Measurements from ENCODE around the gene SLC39A11.

Gene SLC39A11

DNA sequence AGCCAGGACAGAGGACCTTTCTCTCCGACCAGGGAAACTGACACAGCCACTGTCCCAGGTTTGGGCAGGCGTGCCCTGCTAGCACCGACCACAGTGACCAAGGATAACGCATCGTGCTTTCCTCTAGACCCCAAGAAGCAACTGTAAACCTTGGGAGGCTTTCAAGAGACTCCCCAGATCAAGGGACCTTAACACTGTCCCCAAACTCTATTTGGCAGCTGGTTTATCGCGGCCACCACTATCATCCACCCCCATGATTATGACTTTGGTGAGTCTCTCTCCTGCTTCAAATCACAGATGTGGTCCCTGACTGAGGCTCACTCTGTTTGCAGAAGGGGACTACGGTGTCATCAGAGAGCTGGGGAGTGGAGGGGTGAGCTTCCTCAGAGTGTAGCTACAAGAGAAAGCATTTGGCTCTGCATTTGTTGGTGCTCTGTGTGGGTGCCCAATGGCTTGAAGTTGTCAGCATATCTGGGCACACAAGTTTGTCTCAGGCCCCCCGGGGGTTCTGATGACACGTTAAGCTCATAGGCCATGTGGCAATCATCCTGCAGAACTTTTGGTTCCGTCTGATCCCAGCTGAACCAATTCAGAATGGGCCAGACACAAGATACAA, 408.0 kb downstream of the SLC39A11 start:
- no peak for DNase-seq (ENCODE audit: low read depth)
- TF ChIP-seq, protein P1, sequence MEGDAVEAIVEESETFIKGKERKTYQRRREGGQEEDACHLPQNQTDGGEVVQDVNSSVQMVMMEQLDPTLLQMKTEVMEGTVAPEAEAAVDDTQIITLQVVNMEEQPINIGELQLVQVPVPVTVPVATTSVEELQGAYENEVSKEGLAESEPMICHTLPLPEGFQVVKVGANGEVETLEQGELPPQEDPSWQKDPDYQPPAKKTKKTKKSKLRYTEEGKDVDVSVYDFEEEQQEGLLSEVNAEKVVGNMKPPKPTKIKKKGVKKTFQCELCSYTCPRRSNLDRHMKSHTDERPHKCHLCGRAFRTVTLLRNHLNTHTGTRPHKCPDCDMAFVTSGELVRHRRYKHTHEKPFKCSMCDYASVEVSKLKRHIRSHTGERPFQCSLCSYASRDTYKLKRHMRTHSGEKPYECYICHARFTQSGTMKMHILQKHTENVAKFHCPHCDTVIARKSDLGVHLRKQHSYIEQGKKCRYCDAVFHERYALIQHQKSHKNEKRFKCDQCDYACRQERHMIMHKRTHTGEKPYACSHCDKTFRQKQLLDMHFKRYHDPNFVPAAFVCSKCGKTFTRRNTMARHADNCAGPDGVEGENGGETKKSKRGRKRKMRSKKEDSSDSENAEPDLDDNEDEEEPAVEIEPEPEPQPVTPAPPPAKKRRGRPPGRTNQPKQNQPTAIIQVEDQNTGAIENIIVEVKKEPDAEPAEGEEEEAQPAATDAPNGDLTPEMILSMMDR (conservative IDR thresholded peaks at IDR 0.05; ENCODE audit: low read depth, low read length): no peak
- H3K4me3 ChIP-seq (ENCODE audit: low read length): no peak overlapping the region

- TF ChIP-seq, protein P1 (conservative IDR thresholded peaks at IDR 0.05; ENCODE audit: low read depth, low read length): no peak
- DNase-seq (ENCODE audit: low read depth): peak; percentile 51
- no peak overlapping the region for H3K4me3 ChIP-seq (ENCODE audit: low read length)
Measured at GRCh38 chr17:72683506-72684404, 408.7 kb downstream of the SLC39A11 start.

GRCh38 chr17:72682605-72683004, 409.9 kb downstream of the SLC39A11 start:
- TF ChIP-seq, protein P1 (conservative IDR thresholded peaks at IDR 0.05; ENCODE audit: low read depth, low read length): no peak
- no peak overlapping the region for H3K4me3 ChIP-seq (ENCODE audit: low read length)
- no peak for DNase-seq (ENCODE audit: low read depth)

GRCh38 chr17:72681844-72682243, 410.6 kb downstream of the SLC39A11 start:
- H3K4me3 ChIP-seq (ENCODE audit: low read length): no peak overlapping the region
- no peak for DNase-seq (ENCODE audit: low read depth)
- TF ChIP-seq, protein P1 (conservative IDR thresholded peaks at IDR 0.05; ENCODE audit: low read depth, low read length): no peak

- TF ChIP-seq, protein P1 (conservative IDR thresholded peaks at IDR 0.05; ENCODE audit: low read depth, low read length): no peak
- no peak for DNase-seq (ENCODE audit: low read depth)
- H3K4me3 ChIP-seq (ENCODE audit: low read length): no peak overlapping the region
Measured at GRCh38 chr17:72677714-72678390, 414.6 kb downstream of the SLC39A11 start.

DNA sequence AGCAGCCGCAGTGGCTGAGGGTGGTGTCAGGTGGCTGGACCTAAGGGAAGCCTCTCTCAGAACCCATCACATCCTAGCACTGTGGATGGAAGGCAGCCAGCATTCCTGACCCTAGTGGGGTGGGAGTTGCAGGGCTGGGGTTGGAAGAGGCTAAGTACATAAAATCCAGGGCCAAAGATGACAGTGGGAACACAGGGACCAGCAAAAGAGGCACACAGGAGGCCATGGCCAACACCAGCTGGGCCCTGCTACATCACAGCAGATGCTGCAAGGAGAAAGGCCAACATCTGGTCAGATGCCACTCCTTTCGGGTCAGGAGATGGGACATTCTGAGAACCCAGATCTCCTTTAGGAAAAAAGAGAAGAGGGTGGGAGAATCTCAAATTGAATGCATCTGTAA, 415.4 kb downstream of the SLC39A11 start:
- DNase-seq (ENCODE audit: low read depth): no peak
- H3K4me3 ChIP-seq (ENCODE audit: low read length): no peak overlapping the region
- TF ChIP-seq, protein P1 (conservative IDR thresholded peaks at IDR 0.05; ENCODE audit: low read depth, low read length): no peak
